Inflammatory macrophage treated with lipopolysaccharide for 1 hour (primary cell): ENCODE data around the gene TMEM269.
A peak's percentile ranks its signal among the peaks of the same experiment; 100 is the strongest.
"Not testable (repeated sequence)": the region's sequence is repeated elsewhere in the genome, so short reads cannot be mapped to it uniquely, and the experiment has no call there.

Source experiments
- DNase-seq, 2 donors: peaks; one replicate each; pipeline ENCODE4 v3.0.0-alpha.2; 2020 to 2022

Gene TMEM269

GRCh38 chr1:42748461-42749410 is 36.1 kb upstream of the TMEM269 start:
- peak; percentile 41 to 60 for DNase-seq

- DNase-seq, result no peak
These were observed 34.8 kb upstream of the TMEM269 start for GRCh38 chr1:42750041-42750440.

- DNase-seq, result not testable (repeated sequence)
These were observed 33.2 kb upstream of the TMEM269 start for GRCh38 chr1:42751511-42752070.

- no peak for DNase-seq
These were observed 32.5 kb upstream of the TMEM269 start for GRCh38 chr1:42752284-42752683.

- no peak for DNase-seq
These were observed 31.7 kb upstream of the TMEM269 start for GRCh38 chr1:42753070-42753469.

GRCh38 chr1:42756956-42757891 is 27.6 kb upstream of the TMEM269 start:
- peak; percentile 58 to 77 for DNase-seq

- no peak for DNase-seq
These were observed 26.9 kb upstream of the TMEM269 start for GRCh38 chr1:42757892-42758275.

- no peak for DNase-seq
These were observed 26.1 kb upstream of the TMEM269 start for GRCh38 chr1:42758641-42759040.

GRCh38 chr1:42759114-42759513 is 25.7 kb upstream of the TMEM269 start:
- no peak for DNase-seq

GRCh38 chr1:42761567-42761966 is 23.2 kb upstream of the TMEM269 start:
- no peak for DNase-seq

GRCh38 chr1:42762269-42762668 is 22.5 kb upstream of the TMEM269 start:
- DNase-seq, result no peak

- no peak for DNase-seq
These were observed 19.5 kb upstream of the TMEM269 start for GRCh38 chr1:42765269-42765668.

- DNase-seq, result peak in 1 of 2 donors; percentile 20
These were observed 18.7 kb upstream of the TMEM269 start for GRCh38 chr1:42765832-42766740.

GRCh38 chr1:42766741-42767509 is 17.9 kb upstream of the TMEM269 start, which contains the start of the genes C1orf50 and P3H1:
TSS of gene C1orf50 (plus strand) at chr1:42767249. CDS start at chr1:42767312, 63 bp downstream.
TSS of gene P3H1 (minus strand) at chr1:42767028. CDS start at chr1:42766971, 57 bp downstream.
- peak; percentile 100 for DNase-seq

- DNase-seq, result peak in 1 of 2 donors; percentile 25
These were observed 17.2 kb upstream of the TMEM269 start for GRCh38 chr1:42767510-42768000.

GRCh38 chr1:42768172-42768571 is 16.6 kb upstream of the TMEM269 start:
- no peak for DNase-seq

- no peak for DNase-seq
These were observed 15.0 kb upstream of the TMEM269 start for GRCh38 chr1:42769811-42770210.

GRCh38 chr1:42773420-42773819 is 11.4 kb upstream of the TMEM269 start:
- no peak for DNase-seq

- peak in 1 of 2 donors; percentile 66 for DNase-seq
These were observed 9.8 kb upstream of the TMEM269 start for GRCh38 chr1:42774928-42775526.

- no peak for DNase-seq
These were observed 8.3 kb upstream of the TMEM269 start for GRCh38 chr1:42776502-42776901.
